Kidney epithelial cell (primary cell): ENCODE data around the gene DCX. TPM values are rescaled to one million over a fixed set of nuclear protein-coding genes. Genes with fewer than 3 reads are reported as not detected.

ENCODE experiments used
- DNase-seq: peaks from one replicate; pipeline ENCODE4 v3.0.0-alpha.2; 2010; ENCODE audit warnings: low read depth
- H3K27me3 ChIP-seq: 2 replicates; pipeline ENCODE4 v1.6.0; 2011; ENCODE audit warnings: low read length; ENCODE audit not compliant: control insufficient read depth, insufficient read depth
- H3K36me3 ChIP-seq: 2 replicates; pipeline ENCODE4 v1.5.1; 2011; ENCODE audit warnings: low read length; ENCODE audit not compliant: control insufficient read depth, insufficient read depth
- H3K4me3 ChIP-seq: 2 replicates; pipeline ENCODE4 v1.5.1; 2011; ENCODE audit warnings: low read depth, mild to moderate bottlenecking, control low read depth, low read length
- CTCF ChIP-seq: IDR thresholded peaks from 2 replicates; pipeline ENCODE4 v1.5.1; 2011; ENCODE audit warnings: mild to moderate bottlenecking, moderate library complexity, low read length, control low read depth, inconsistent platforms; ENCODE audit not compliant: insufficient read depth, poor library complexity, severe bottlenecking
- total RNA-seq: library from RNA; depleted of rRNA; stranded (reverse); fragments of >200 nt; gene quantifications from 2 replicates; pipeline ENCODE4 v1.2.3, GENCODE V29; 2015

The DCX gene
- total RNA-seq, 1 donor from 2014 or later, result not detected

GRCh38 chrX:111302284-111302683, 109.7 kb downstream of the DCX start:
- Histone ChIP-seq H3K4me3 (no peak overlapping the region), H3K36me3 (no peaks in the 10 kb centered on the region), H3K27me3 (peaks cover 3% of the 10 kb centered on the region)
- TF ChIP-seq CTCF, result no peak
- no peak for DNase-seq

GRCh38 chrX:111288841-111289240, 123.2 kb downstream of the DCX start:
- no peak overlapping the region for H3K4me3 ChIP-seq
- H3K36me3 ChIP-seq, result no peaks in the 10 kb centered on the region
- DNase-seq, result no peak
- H3K27me3 ChIP-seq, result no peaks in the 10 kb centered on the region
- TF ChIP-seq CTCF, result no peak

- TF ChIP-seq CTCF, result no peak
- Histone ChIP-seq H3K36me3 (no peaks in the 10 kb centered on the region), H3K27me3 (no peaks in the 10 kb centered on the region), H3K4me3 (no peak overlapping the region)
- no peak for DNase-seq
These were observed 127.2 kb downstream of the DCX start for GRCh38 chrX:111284631-111285293.

- no peak for DNase-seq
- TF ChIP-seq CTCF, result no peak
- Histone ChIP-seq H3K36me3 (no peaks in the 10 kb centered on the region), H3K27me3 (peaks cover 2% of the 10 kb centered on the region), H3K4me3 (no peak overlapping the region)
These were observed 128.5 kb downstream of the DCX start for GRCh38 chrX:111283446-111283845.

DNA sequence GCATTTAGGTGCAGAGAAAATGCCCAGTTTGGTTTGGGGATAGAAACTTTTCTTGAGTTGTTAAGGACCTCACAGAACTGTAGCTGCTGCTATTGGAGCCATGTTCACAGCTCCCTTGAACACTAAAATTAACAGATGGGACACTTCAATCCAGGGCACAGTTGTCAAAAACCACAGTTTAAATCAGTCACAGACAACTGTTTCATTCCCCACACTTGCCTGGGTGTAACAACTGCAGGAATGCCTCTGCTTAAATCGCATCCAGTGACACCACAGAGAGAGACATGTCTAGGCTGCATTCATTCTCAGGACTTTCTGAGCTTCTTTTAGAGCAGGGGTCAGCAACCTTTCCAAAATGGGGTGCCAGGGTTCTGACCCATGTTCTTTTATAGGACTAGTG, 129.0 kb downstream of the DCX start:
- H3K4me3 ChIP-seq, result no peak overlapping the region
- TF ChIP-seq CTCF, result no peak
- H3K36me3 ChIP-seq, result no peaks in the 10 kb centered on the region
- DNase-seq, result no peak
- peaks cover 2% of the 10 kb centered on the region for H3K27me3 ChIP-seq

- Histone ChIP-seq H3K27me3 (peaks cover 2% of the 10 kb centered on the region), H3K4me3 (no peak overlapping the region), H3K36me3 (no peaks in the 10 kb centered on the region)
- no peak for TF ChIP-seq CTCF
- no peak for DNase-seq
These were observed 129.9 kb downstream of the DCX start for GRCh38 chrX:111282139-111282538.
